CD4-positive, CD25-positive, alpha-beta regulatory T cell (primary cell): Measurements from ENCODE around the gene ERFE. TPM values are rescaled to one million over a fixed set of nuclear protein-coding genes. Genes with fewer than 3 reads are reported as not detected.
"Not testable (repeated sequence)": the region's sequence is repeated elsewhere in the genome, so short reads cannot be mapped to it uniquely, and the experiment has no call there.

ENCODE experiments used
- ATAC-seq, 2 donors: fragments of 150-1000 bp; cut with Tn5 transposase; one replicate each; pipeline ENCODE4 v1.10.0; 2021; ENCODE audit warnings: low read depth in 2 of 2, moderate number of reproducible peaks in 2 of 2, moderate library complexity in 1 of 2
- DNase-seq, 3 donors: peaks; one replicate each; pipeline versions ENCODE4 v3.0.0 to v3.0.0-alpha.2; 2012 to 2022; ENCODE audit warnings: mixed read lengths in 1 of 3
- H3K27ac ChIP-seq: one replicate; pipeline ENCODE4 v1.7.0; 2013; ENCODE audit warnings: mild to moderate bottlenecking, low read length; ENCODE audit not compliant: insufficient read depth, poor library complexity, severe bottlenecking
- H3K27me3 ChIP-seq: one replicate; pipeline ENCODE4 v1.7.0; 2013; ENCODE audit warnings: low read length; ENCODE audit not compliant: control insufficient read depth, insufficient read depth
- H3K36me3 ChIP-seq: one replicate; pipeline ENCODE4 v1.7.0; 2013; ENCODE audit warnings: mild to moderate bottlenecking, low read length, moderate library complexity; ENCODE audit not compliant: control insufficient read depth, insufficient read depth
- H3K4me1 ChIP-seq: 2 replicates; pipeline ENCODE4 v1.7.0; 2013; ENCODE audit warnings: mild to moderate bottlenecking, low read length; ENCODE audit not compliant: insufficient read depth, control insufficient read depth, poor library complexity, severe bottlenecking
- H3K4me3 ChIP-seq: one replicate; pipeline ENCODE4 v1.7.0; 2013; ENCODE audit warnings: low read depth, mild to moderate bottlenecking, low read length, moderate library complexity
- H3K9me3 ChIP-seq, 2 experiments: 1 replicate in 1 of 2; 2 replicates in 1 of 2; pipeline ENCODE4 v1.7.0; 2013; ENCODE audit warnings: low read length in 2 of 2, mild to moderate bottlenecking in 1 of 2, moderate library complexity in 1 of 2; ENCODE audit not compliant: control insufficient read depth in 2 of 2
- H3K27ac Mint-ChIP-seq, 3 donors: one replicate each; pipeline ENCODE4 v1.8.0; 2020 to 2022; ENCODE audit warnings: mild to moderate bottlenecking in 3 of 3, mixed read lengths in 3 of 3, moderate library complexity in 2 of 3
- H3K27me3 Mint-ChIP-seq: one replicate; pipeline ENCODE4 v1.8.0; 2022; ENCODE audit warnings: mild to moderate bottlenecking, mixed read lengths
- H3K36me3 Mint-ChIP-seq: one replicate; pipeline ENCODE4 v1.8.0; 2020; ENCODE audit warnings: mixed read lengths
- H3K4me1 Mint-ChIP-seq, 4 donors: one replicate each; pipeline ENCODE4 v1.8.0; 2020 to 2022; ENCODE audit warnings: mixed read lengths in 4 of 4, mild to moderate bottlenecking in 1 of 4
- H3K4me3 Mint-ChIP-seq, 4 donors: one replicate each; pipeline ENCODE4 v1.8.0; 2020 to 2022; ENCODE audit warnings: mild to moderate bottlenecking in 4 of 4, mixed read lengths in 4 of 4, moderate library complexity in 3 of 4
- H3K9me3 Mint-ChIP-seq, 7 donors: one replicate each; pipeline ENCODE4 v1.8.0; 2020 to 2022; ENCODE audit warnings: mixed read lengths in 7 of 7, mild to moderate bottlenecking in 3 of 7, moderate library complexity in 2 of 7
- polyA plus RNA-seq, 4 donors: library from polyadenylated mRNA; unstranded; fragments of 300-500 nt; fragmentation: Illumina TruSeq; gene quantifications; one replicate each; pipeline ENCODE4 v1.2.3, GENCODE V29; 2021
- total RNA-seq: library from RNA; stranded (reverse); gene quantifications from one replicate; pipeline ENCODE4 v1.2.3, GENCODE V29; 2022

The ERFE gene
- total RNA-seq: not detected
- polyA plus RNA-seq: under 1 TPM in 1 of 4 donors, not detected in 3; 0.29 TPM

- Histone ChIP-seq H3K9me3 (no peaks in the 10 kb centered on the region), H3K4me1 (peaks cover 6% of the 10 kb centered on the region), H3K4me3 (no peak within 1 kb of the TSS), H3K27me3 (no peaks in the 10 kb centered on the region), H3K36me3 (no peaks in the 10 kb centered on the region), H3K27ac (no peak within 1 kb of the TSS)
- Mint-ChIP-seq H3K36me3 (no peaks in the 10 kb centered on the region), H3K27ac (no peak within 1 kb of the TSS), H3K27me3 (peaks cover 46% of the 10 kb centered on the region), H3K4me3 (peak within 1 kb of the TSS in 3 of 4 donors; percentile 47 to 77 (median 76)), H3K9me3 (peaks cover 0 to 1% (median 0%) of the 10 kb centered on the region in 7 donors), H3K4me1 (peaks cover 0 to 9% (median 2%) of the 10 kb centered on the region in 4 donors)
- ATAC-seq (peak; percentile 44 to 64), DNase-seq (peak in 2 of 3 donors; percentile 32 to 49)
Measured at GRCh38 chr2:238158509-238159070, at the start of gene ERFE. ERFE (plus strand) TSS chr2:238158970; CDS start chr2:238159008, 38 bp downstream.

GRCh38 chr2:238113611-238114010, 45.2 kb upstream of the ERFE start:
- Mint-ChIP-seq H3K4me3 (no peak overlapping the region), H3K4me1 (peaks cover 0 to 6% (median 2%) of the 10 kb centered on the region in 4 donors), H3K27ac (no peak overlapping the region), H3K27me3 (no peaks in the 10 kb centered on the region), H3K9me3 (peaks cover 0 to 12% (median 5%) of the 10 kb centered on the region in 7 donors), H3K36me3 (no peaks in the 10 kb centered on the region)
- no peak for DNase-seq
- Histone ChIP-seq H3K4me1 (peaks cover 4% of the 10 kb centered on the region), H3K4me3 (no peak overlapping the region), H3K36me3 (no peaks in the 10 kb centered on the region), H3K27me3 (no peaks in the 10 kb centered on the region), H3K9me3 (peaks cover 0 to 3% of the 10 kb centered on the region in 2 experiments), H3K27ac (no peak overlapping the region)
- no peak for ATAC-seq

- Mint-ChIP-seq H3K9me3 (peaks cover 0 to 12% (median 5%) of the 10 kb centered on the region in 7 donors), H3K27me3 (no peaks in the 10 kb centered on the region), H3K4me1 (peaks cover 0 to 1% (median 0%) of the 10 kb centered on the region in 4 donors), H3K27ac (no peak overlapping the region), H3K4me3 (no peak overlapping the region), H3K36me3 (no peaks in the 10 kb centered on the region)
- no peak overlapping the region for H3K4me3 ChIP-seq
- no peaks in the 10 kb centered on the region for H3K36me3 ChIP-seq
- no peaks in the 10 kb centered on the region for H3K27me3 ChIP-seq
- no peaks in the 10 kb centered on the region for H3K4me1 ChIP-seq
- no peak for DNase-seq
- no peak for ATAC-seq
- H3K9me3 ChIP-seq: peaks cover 0 to 3% of the 10 kb centered on the region in 2 experiments
- no peak overlapping the region for H3K27ac ChIP-seq
Measured at GRCh38 chr2:238114331-238114841, 44.4 kb upstream of the ERFE start.

- no peaks in the 10 kb centered on the region for H3K27me3 Mint-ChIP-seq
- no peaks in the 10 kb centered on the region for H3K4me1 Mint-ChIP-seq
- H3K4me1 ChIP-seq: no peaks in the 10 kb centered on the region
- no peak overlapping the region for H3K27ac ChIP-seq
- no peaks in the 10 kb centered on the region for H3K36me3 Mint-ChIP-seq
- H3K4me3 ChIP-seq: no peak overlapping the region
- peaks cover 0 to 12% (median 5%) of the 10 kb centered on the region in 7 donors for H3K9me3 Mint-ChIP-seq
- no peak overlapping the region for H3K4me3 Mint-ChIP-seq
- DNase-seq (no peak), ATAC-seq (no peak)
- no peaks in the 10 kb centered on the region for H3K36me3 ChIP-seq
- H3K9me3 ChIP-seq: peaks cover 0 to 3% of the 10 kb centered on the region in 2 experiments
- no peak overlapping the region for H3K27ac Mint-ChIP-seq
- H3K27me3 ChIP-seq: no peaks in the 10 kb centered on the region
Measured at GRCh38 chr2:238114851-238115660, 43.7 kb upstream of the ERFE start.

GRCh38 chr2:238115709-238116108, 43.1 kb upstream of the ERFE start:
- H3K9me3 ChIP-seq, H3K4me3 ChIP-seq, H3K36me3 Mint-ChIP-seq, H3K27me3 ChIP-seq, H3K4me1 ChIP-seq, H3K27me3 Mint-ChIP-seq, H3K27ac ChIP-seq, H3K4me1 Mint-ChIP-seq, H3K36me3 ChIP-seq, H3K27ac Mint-ChIP-seq, ATAC-seq, H3K4me3 Mint-ChIP-seq, DNase-seq: not testable (repeated sequence)
- H3K9me3 Mint-ChIP-seq: peaks cover 0 to 12% (median 5%) of the 10 kb centered on the region in 7 donors

- Histone ChIP-seq H3K27ac (no peak overlapping the region), H3K9me3 (peaks cover 0 to 3% of the 10 kb centered on the region in 2 experiments), H3K4me1 (no peaks in the 10 kb centered on the region), H3K27me3 (no peaks in the 10 kb centered on the region), H3K4me3 (no peak overlapping the region), H3K36me3 (no peaks in the 10 kb centered on the region)
- H3K4me3 Mint-ChIP-seq: no peak overlapping the region
- H3K27me3 Mint-ChIP-seq: no peaks in the 10 kb centered on the region
- no peak overlapping the region for H3K27ac Mint-ChIP-seq
- no peaks in the 10 kb centered on the region for H3K36me3 Mint-ChIP-seq
- DNase-seq (no peak), ATAC-seq (no peak)
- H3K9me3 Mint-ChIP-seq: peaks cover 0 to 11% (median 2%) of the 10 kb centered on the region in 7 donors
- H3K4me1 Mint-ChIP-seq: no peaks in the 10 kb centered on the region
Measured at GRCh38 chr2:238116298-238117198, 42.2 kb upstream of the ERFE start.
